HG03196 (cell line): ENCODE measurements around the gene DPYSL4.

Experiments used
- ATAC-seq: cut with Tn5 transposase; IDR thresholded peaks from one replicate; pipeline ENCODE4 v1.9.1; 2021; ENCODE audit not compliant: unreplicated experiment

DPYSL4 gene

GRCh38 chr10:132162590-132163277 is 24.0 kb upstream of the DPYSL4 start:
- no peak for ATAC-seq

GRCh38 chr10:132163278-132163765 is 23.4 kb upstream of the DPYSL4 start:
- ATAC-seq, result peak; percentile 50

GRCh38 chr10:132163826-132164515 is 22.8 kb upstream of the DPYSL4 start:
- ATAC-seq, result no peak

GRCh38 chr10:132164761-132165278 is 21.9 kb upstream of the DPYSL4 start:
- no peak for ATAC-seq

- ATAC-seq, result no peak
These were observed 21.2 kb upstream of the DPYSL4 start for GRCh38 chr10:132165416-132165980.

GRCh38 chr10:132166216-132166950 is 20.4 kb upstream of the DPYSL4 start:
- ATAC-seq, result no peak

GRCh38 chr10:132167041-132167674 is 19.6 kb upstream of the DPYSL4 start:
- no peak for ATAC-seq

- no peak for ATAC-seq
These were observed 18.8 kb upstream of the DPYSL4 start for GRCh38 chr10:132167976-132168375.

- no peak for ATAC-seq
These were observed 18.1 kb upstream of the DPYSL4 start for GRCh38 chr10:132168571-132169030.

- no peak for ATAC-seq
These were observed 17.6 kb upstream of the DPYSL4 start for GRCh38 chr10:132169031-132169765.

- no peak for ATAC-seq
These were observed 16.8 kb upstream of the DPYSL4 start for GRCh38 chr10:132169766-132170560.

- ATAC-seq, result no peak
These were observed 16.0 kb upstream of the DPYSL4 start for GRCh38 chr10:132170561-132171361.

GRCh38 chr10:132172091-132173066 is 14.4 kb upstream of the DPYSL4 start:
- ATAC-seq, result no peak

- no peak for ATAC-seq
These were observed 13.6 kb upstream of the DPYSL4 start for GRCh38 chr10:132173185-132173584.

GRCh38 chr10:132174237-132174636 is 12.5 kb upstream of the DPYSL4 start:
- no peak for ATAC-seq

GRCh38 chr10:132175408-132175807 is 11.3 kb upstream of the DPYSL4 start:
- ATAC-seq, result no peak

GRCh38 chr10:132175907-132176581 is 10.7 kb upstream of the DPYSL4 start:
- no peak for ATAC-seq
